HEK293 (cell line): Measurements from ENCODE around the gene SH3RF3.

Experiments
- CTCF ChIA-PET: fragments of 350-600 bp; formaldehyde crosslinking; extraction: SDS; loops from one replicate; lab custom pipeline; 2021; ENCODE audit warnings: antibody characterized with exemption; lab: Yijun Ruan, JAX
- POLR2A ChIA-PET: fragments of 300-600 bp; formaldehyde crosslinking; extraction: SDS; loops from one replicate; lab custom pipeline; 2020; ENCODE audit warnings: antibody characterized with exemption, inconsistent platforms; lab: Yijun Ruan, JAX
- H3K27ac ChIP-seq: fragments of 200-500 bp; sonication (Bioruptor generic); 2 replicates; pipeline ENCODE4 v1.5.1; 2014; ENCODE audit warnings: low read depth, low read length, control low read depth, inconsistent platforms; ENCODE audit errors: extremely low read depth
- H3K36me3 ChIP-seq, 2 experiments: fragments of 200-500 bp in 1 of 2; sonication (Bioruptor generic) in 1 of 2; 1 replicate in 1 of 2; 2 replicates in 1 of 2; pipeline ENCODE4 v1.5.1; 2014 to 2017; ENCODE audit warnings: inconsistent platforms in 2 of 2, low read length in 2 of 2; ENCODE audit not compliant: control insufficient read depth in 2 of 2, insufficient read depth in 1 of 2
- H3K4me1 ChIP-seq: fragments of 200-500 bp; sonication (Bioruptor generic); 2 replicates; pipeline ENCODE4 v1.5.1; 2014; ENCODE audit warnings: mild to moderate bottlenecking, low read length, inconsistent platforms; ENCODE audit not compliant: control insufficient read depth, insufficient read depth
- H3K4me3 ChIP-seq: 2 replicates; pipeline ENCODE4 v1.5.1; 2011; ENCODE audit warnings: low read depth, mild to moderate bottlenecking, control low read depth, low read length, moderate library complexity
- H3K9me3 ChIP-seq: fragments of 200-500 bp; sonication (Bioruptor generic); 2 replicates; pipeline ENCODE4 v1.5.1; 2014; ENCODE audit warnings: low read depth, low read length, inconsistent platforms; ENCODE audit not compliant: control insufficient read depth, insufficient read depth
- BCL6B ChIP-seq: fragments of 450-650 bp; formaldehyde crosslinking; IDR thresholded peaks from 2 replicates; pipeline ENCODE4 v1.5.1; 2017; ENCODE audit warnings: missing biosample characterization, missing genetic modification characterization
- PATZ1 ChIP-seq: fragments of 450-650 bp; formaldehyde crosslinking; IDR thresholded peaks from 2 replicates; pipeline ENCODE4 v1.5.1; 2016; ENCODE audit warnings: missing biosample characterization, missing genetic modification characterization
- PRDM10 ChIP-seq: fragments of 450-650 bp; formaldehyde crosslinking; IDR thresholded peaks from 2 replicates; pipeline ENCODE4 v1.5.1; 2016; ENCODE audit warnings: missing biosample characterization, missing genetic modification characterization
- PRDM4 ChIP-seq: fragments of 450-650 bp; formaldehyde crosslinking; IDR thresholded peaks from 2 replicates; pipeline ENCODE4 v1.5.1; 2017; ENCODE audit warnings: missing biosample characterization, missing genetic modification characterization
- SETDB1 ChIP-seq: IDR thresholded peaks from one replicate; pipeline ENCODE4 v1.6.1; 2017; ENCODE audit warnings: mild to moderate bottlenecking, low read length, moderate library complexity, mixed read lengths; ENCODE audit not compliant: insufficient read length
- ZBTB7A ChIP-seq: fragments of 450-650 bp; formaldehyde crosslinking; IDR thresholded peaks from 2 replicates; pipeline ENCODE4 v1.5.1; 2016; ENCODE audit warnings: low read depth, missing biosample characterization, missing genetic modification characterization
- ZNF148 ChIP-seq: fragments of 450-650 bp; formaldehyde crosslinking; IDR thresholded peaks from 2 replicates; pipeline ENCODE4 v1.5.0; 2017; ENCODE audit warnings: missing biosample characterization, missing genetic modification characterization, borderline replicate concordance
- ZNF280D ChIP-seq: fragments of 450-650 bp; formaldehyde crosslinking; IDR thresholded peaks from 2 replicates; pipeline ENCODE4 v1.5.1; 2016; ENCODE audit warnings: missing biosample characterization, missing genetic modification characterization
- ZNF394 ChIP-seq: fragments of 450-650 bp; formaldehyde crosslinking; IDR thresholded peaks from 2 replicates; pipeline ENCODE4 v1.5.1; 2016; ENCODE audit warnings: missing biosample characterization, missing genetic modification characterization, mild to moderate bottlenecking, moderate library complexity, borderline replicate concordance
- ZNF416 ChIP-seq: fragments of 450-650 bp; formaldehyde crosslinking; IDR thresholded peaks from 2 replicates; pipeline ENCODE4 v1.5.1; 2016; ENCODE audit warnings: missing biosample characterization, missing genetic modification characterization
- ZNF530 ChIP-seq: fragments of 450-650 bp; formaldehyde crosslinking; IDR thresholded peaks from 2 replicates; pipeline ENCODE4 v1.5.1; 2016; ENCODE audit warnings: low read depth, missing biosample characterization, missing genetic modification characterization
- ZSCAN18 ChIP-seq: fragments of 450-650 bp; formaldehyde crosslinking; IDR thresholded peaks from 2 replicates; pipeline ENCODE4 v1.5.1; 2016; ENCODE audit warnings: missing biosample characterization, missing genetic modification characterization
- ZSCAN4 ChIP-seq: fragments of 450-650 bp; formaldehyde crosslinking; IDR thresholded peaks from 2 replicates; pipeline ENCODE4 v1.5.1; 2017; ENCODE audit warnings: missing biosample characterization, missing genetic modification characterization

Gene SH3RF3

GRCh38 chr2:109172556-109173105 lies 43.6 kb downstream of the SH3RF3 start (continued):
- TF ChIP-seq ZNF148 (tag by site-specific recombination) (no peak), ZSCAN18 (tag by site-specific recombination) (no peak), PRDM4 (tag by site-specific recombination) (no peak), ZNF394 (tag by site-specific recombination) (no peak)

- Histone ChIP-seq H3K4me3 (no peak overlapping the region), H3K27ac (no peak overlapping the region), H3K9me3 (no peaks in the 10 kb centered on the region), H3K4me1 (peaks cover 24% of the 10 kb centered on the region), H3K36me3 (no peaks in the 10 kb centered on the region)
- CTCF ChIA-PET: no interaction called here
- POLR2A ChIA-PET: no interaction called here
- no peak for TF ChIP-seq BCL6B (tag by site-specific recombination)
- no peak for TF ChIP-seq ZNF280D (tag by site-specific recombination)
- no peak for TF ChIP-seq ZBTB7A (tag by site-specific recombination)
- TF ChIP-seq PRDM10 (tag by site-specific recombination): no peak
- no peak for TF ChIP-seq PATZ1
- TF ChIP-seq SETDB1: no peak
- TF ChIP-seq ZSCAN4 (tag by site-specific recombination): no peak
- no peak for TF ChIP-seq ZNF416 (tag by site-specific recombination)
- TF ChIP-seq ZNF530 (tag by site-specific recombination): no peak
Measured at GRCh38 chr2:109173311-109174171, 44.5 kb downstream of the SH3RF3 start.
